Measurements from ENCODE around the gene TPPP. TPM values are rescaled to one million over a fixed set of nuclear protein-coding genes. Genes with fewer than 3 reads are reported as not detected.

The TPPP gene
- total and polyA plus RNA-seq, 2 of the 13 experiments (the other 11 are each of a cell fraction or from before 2014, with no cell fraction given): 0.07 TPM; not detected in 1

DNA sequence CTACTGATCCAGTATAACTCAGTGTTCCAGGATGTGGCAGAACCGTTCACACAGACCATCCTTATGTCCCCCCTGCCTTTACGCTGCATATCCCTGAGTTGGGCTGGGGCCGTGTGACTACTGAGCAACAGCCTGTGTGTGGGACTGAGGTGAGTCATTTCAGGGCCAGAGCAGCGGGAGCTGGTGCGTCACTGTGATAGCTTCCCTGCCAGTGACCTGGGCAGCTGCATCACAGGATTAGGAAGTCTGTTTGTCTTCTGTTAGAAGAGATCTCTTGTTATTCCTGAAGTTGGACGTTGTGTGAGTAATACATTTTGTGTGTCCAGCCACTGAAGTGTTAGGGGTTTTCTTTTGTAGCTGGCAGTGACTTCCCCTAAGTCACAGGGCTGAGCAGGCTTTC, 35.6 kb downstream of the TPPP start:
- CTCF ChIA-PET (ENCODE audit: low intra/inter-chr PET ratio, low total read pairs): no interaction called here

DNA sequence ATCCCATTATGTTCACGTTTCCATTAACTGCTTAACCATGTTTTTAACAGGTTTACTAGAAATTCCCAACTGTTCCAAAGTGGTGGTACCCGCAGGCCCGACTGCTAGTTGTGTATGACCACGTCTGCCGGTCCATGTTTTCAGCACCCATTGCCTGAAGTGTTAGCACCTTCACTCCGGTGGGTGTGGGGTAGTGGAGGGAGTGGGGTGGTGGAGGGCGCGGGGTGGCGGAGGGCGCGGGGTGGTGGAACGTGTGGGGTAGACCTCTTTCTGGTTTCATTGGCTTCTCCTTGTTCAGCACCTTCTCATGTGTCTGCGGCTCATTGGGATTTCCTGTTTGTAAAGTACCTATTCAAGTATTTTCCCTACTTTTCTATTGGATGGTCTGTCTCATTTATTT, 37.7 kb downstream of the TPPP start:
- Histone ChIP-seq H3K9ac (ENCODE audit: insufficient read depth, low read depth, low read length) (no peak overlapping the region), H3K9me3 (ENCODE audit: low read length) (no peaks in the 10 kb centered on the region), H3K4me1 (ENCODE audit: insufficient read depth, low read length) (no peaks in the 10 kb centered on the region), H3K27ac (ENCODE audit: extremely low read length, insufficient read depth, low read length) (no peak overlapping the region), H3K36me3 (replicated peaks in 1 of 2; ENCODE audit: control insufficient read depth in 1 of 2, insufficient read depth in 2 of 2, low read length in 2 of 2) (peaks cover 8 to 52% of the 10 kb centered on the region in 2 experiments), H3K4me3 (replicated peaks in 1 of 3; ENCODE audit: insufficient read depth in 1 of 3, low read depth in 2 of 3, low read length in 3 of 3) (no peak overlapping the region), H3K4me2 (ENCODE audit: low read depth, low read length) (no peak overlapping the region), H2AFZ (ENCODE audit: low read length) (no peak overlapping the region), H4K20me1 (ENCODE audit: insufficient read depth, low read length) (no peaks in the 10 kb centered on the region), H3K79me2 (ENCODE audit: insufficient read depth, low read length) (no peaks in the 10 kb centered on the region), H3K27me3 (ENCODE audit: control insufficient read depth in 1 of 2, insufficient read depth in 2 of 2, low read length in 2 of 2) (no peaks in the 10 kb centered on the region)
- DNase-seq (ENCODE audit: low spot score): no peak
- intact Hi-C loops (cut with micrococcal nuclease; ENCODE audit: unreplicated experiment) (no loop called here), in situ Hi-C loops (cut with HindIII; ENCODE audit: extremely low pct_ligation_motif_present, low pct_unique_long_range_greater_than_20kb) (no loop called here)
- BruUV-seq (replicated peaks): no TSS peak
- POLR2A ChIA-PET: no interaction called here
- WGBS (ENCODE audit: low lambda C conversion rate): 98% methylated on average over 13 of the region's 13 CpGs
- CTCF ChIA-PET (ENCODE audit: low intra/inter-chr PET ratio, low total read pairs): no interaction called here
- no peak for FAIRE-seq
- ATAC-seq: no peak
- TF ChIP-seq REXO4 (CRISPR knock-in tag; IDR thresholded peaks at IDR 0.05; ENCODE audit: borderline replicate concordance) (no peak), KDM1A (CRISPR knock-in tag; IDR thresholded peaks at IDR 0.05) (no peak), XBP1 (CRISPR knock-in tag; IDR thresholded peaks at IDR 0.05) (no peak), SYNCRIP (IDR thresholded peaks at IDR 0.05; ENCODE audit: insufficient read depth, low read depth, low read length) (no peak), MAFF (IDR thresholded peaks at IDR 0.05; ENCODE audit: low read depth, low read length) (no peak), ZC3H13 (CRISPR knock-in tag; IDR thresholded peaks at IDR 0.05) (no peak), ZNF564 (CRISPR knock-in tag; IDR thresholded peaks at IDR 0.05) (no peak), MTF1 (CRISPR knock-in tag; IDR thresholded peaks at IDR 0.05) (no peak), ZNF720 (CRISPR knock-in tag; IDR thresholded peaks at IDR 0.05) (no peak)
- TF ChIP-seq, protein P1, sequence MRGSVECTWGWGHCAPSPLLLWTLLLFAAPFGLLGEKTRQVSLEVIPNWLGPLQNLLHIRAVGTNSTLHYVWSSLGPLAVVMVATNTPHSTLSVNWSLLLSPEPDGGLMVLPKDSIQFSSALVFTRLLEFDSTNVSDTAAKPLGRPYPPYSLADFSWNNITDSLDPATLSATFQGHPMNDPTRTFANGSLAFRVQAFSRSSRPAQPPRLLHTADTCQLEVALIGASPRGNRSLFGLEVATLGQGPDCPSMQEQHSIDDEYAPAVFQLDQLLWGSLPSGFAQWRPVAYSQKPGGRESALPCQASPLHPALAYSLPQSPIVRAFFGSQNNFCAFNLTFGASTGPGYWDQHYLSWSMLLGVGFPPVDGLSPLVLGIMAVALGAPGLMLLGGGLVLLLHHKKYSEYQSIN (CRISPR knock-in tag; IDR thresholded peaks at IDR 0.05; ENCODE audit: borderline replicate concordance): no peak

More for the DNA sequence above, 35.6 kb downstream of the TPPP start:
- WGBS (ENCODE audit: low lambda C conversion rate): 91% methylated on average over 6 of the region's 6 CpGs
- no peak for FAIRE-seq
- no peak overlapping the region for H3K4me3 ChIP-seq (replicated peaks in 1 of 3; ENCODE audit: insufficient read depth in 1 of 3, low read depth in 2 of 3, low read length in 3 of 3)
- intact Hi-C loops (cut with micrococcal nuclease; ENCODE audit: unreplicated experiment): no loop called here
- no peak overlapping the region for H3K9ac ChIP-seq (ENCODE audit: insufficient read depth, low read depth, low read length)
- H3K36me3 ChIP-seq (replicated peaks in 1 of 2; ENCODE audit: control insufficient read depth in 1 of 2, insufficient read depth in 2 of 2, low read length in 2 of 2): peaks cover 9 to 50% of the 10 kb centered on the region in 2 experiments
- H3K27me3 ChIP-seq (ENCODE audit: control insufficient read depth in 1 of 2, insufficient read depth in 2 of 2, low read length in 2 of 2): no peaks in the 10 kb centered on the region
- no peaks in the 10 kb centered on the region for H3K79me2 ChIP-seq (ENCODE audit: insufficient read depth, low read length)
- H2AFZ ChIP-seq (ENCODE audit: low read length): no peak overlapping the region
- POLR2A ChIA-PET: no interaction called here
- no peaks in the 10 kb centered on the region for H3K4me1 ChIP-seq (ENCODE audit: insufficient read depth, low read length)
- no peak for ATAC-seq
- H3K9me3 ChIP-seq (ENCODE audit: low read length): no peaks in the 10 kb centered on the region
- no peaks in the 10 kb centered on the region for H4K20me1 ChIP-seq (ENCODE audit: insufficient read depth, low read length)
- DNase-seq (ENCODE audit: low spot score): no peak
- no peak overlapping the region for H3K4me2 ChIP-seq (ENCODE audit: low read depth, low read length)
- BruUV-seq (replicated peaks): no TSS peak
- TF ChIP-seq, protein P2, sequence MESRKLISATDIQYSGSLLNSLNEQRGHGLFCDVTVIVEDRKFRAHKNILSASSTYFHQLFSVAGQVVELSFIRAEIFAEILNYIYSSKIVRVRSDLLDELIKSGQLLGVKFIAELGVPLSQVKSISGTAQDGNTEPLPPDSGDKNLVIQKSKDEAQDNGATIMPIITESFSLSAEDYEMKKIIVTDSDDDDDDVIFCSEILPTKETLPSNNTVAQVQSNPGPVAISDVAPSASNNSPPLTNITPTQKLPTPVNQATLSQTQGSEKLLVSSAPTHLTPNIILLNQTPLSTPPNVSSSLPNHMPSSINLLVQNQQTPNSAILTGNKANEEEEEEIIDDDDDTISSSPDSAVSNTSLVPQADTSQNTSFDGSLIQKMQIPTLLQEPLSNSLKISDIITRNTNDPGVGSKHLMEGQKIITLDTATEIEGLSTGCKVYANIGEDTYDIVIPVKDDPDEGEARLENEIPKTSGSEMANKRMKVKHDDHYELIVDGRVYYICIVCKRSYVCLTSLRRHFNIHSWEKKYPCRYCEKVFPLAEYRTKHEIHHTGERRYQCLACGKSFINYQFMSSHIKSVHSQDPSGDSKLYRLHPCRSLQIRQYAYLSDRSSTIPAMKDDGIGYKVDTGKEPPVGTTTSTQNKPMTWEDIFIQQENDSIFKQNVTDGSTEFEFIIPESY (CRISPR knock-in tag; IDR thresholded peaks at IDR 0.05): peak; percentile 58
- no peak for TF ChIP-seq ZNF292 (CRISPR knock-in tag; IDR thresholded peaks at IDR 0.05; ENCODE audit: borderline replicate concordance, low read depth)
- in situ Hi-C loops (cut with HindIII; ENCODE audit: extremely low pct_ligation_motif_present, low pct_unique_long_range_greater_than_20kb): no loop called here
- no peak overlapping the region for H3K27ac ChIP-seq (ENCODE audit: extremely low read length, insufficient read depth, low read length)

All from HepG2 (cell line).